ENCODE data around the gene UBE2D3.

- TF ChIP-seq, protein P1, sequence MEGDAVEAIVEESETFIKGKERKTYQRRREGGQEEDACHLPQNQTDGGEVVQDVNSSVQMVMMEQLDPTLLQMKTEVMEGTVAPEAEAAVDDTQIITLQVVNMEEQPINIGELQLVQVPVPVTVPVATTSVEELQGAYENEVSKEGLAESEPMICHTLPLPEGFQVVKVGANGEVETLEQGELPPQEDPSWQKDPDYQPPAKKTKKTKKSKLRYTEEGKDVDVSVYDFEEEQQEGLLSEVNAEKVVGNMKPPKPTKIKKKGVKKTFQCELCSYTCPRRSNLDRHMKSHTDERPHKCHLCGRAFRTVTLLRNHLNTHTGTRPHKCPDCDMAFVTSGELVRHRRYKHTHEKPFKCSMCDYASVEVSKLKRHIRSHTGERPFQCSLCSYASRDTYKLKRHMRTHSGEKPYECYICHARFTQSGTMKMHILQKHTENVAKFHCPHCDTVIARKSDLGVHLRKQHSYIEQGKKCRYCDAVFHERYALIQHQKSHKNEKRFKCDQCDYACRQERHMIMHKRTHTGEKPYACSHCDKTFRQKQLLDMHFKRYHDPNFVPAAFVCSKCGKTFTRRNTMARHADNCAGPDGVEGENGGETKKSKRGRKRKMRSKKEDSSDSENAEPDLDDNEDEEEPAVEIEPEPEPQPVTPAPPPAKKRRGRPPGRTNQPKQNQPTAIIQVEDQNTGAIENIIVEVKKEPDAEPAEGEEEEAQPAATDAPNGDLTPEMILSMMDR (IDR thresholded peaks at IDR 0.05) = no peak
- TF ChIP-seq POLR2A (IDR thresholded peaks at IDR 0.05) = no peak
Observed at GRCh38 chr4:102789317-102789717, 38.0 kb downstream of the UBE2D3 start.

Measured in breast epithelium (tissue), 3 donors.